Right renal cortex interstitium (tissue), 3 donors: ENCODE measurements around the gene GPA33. TPM values are rescaled to one million over a fixed set of nuclear protein-coding genes. Genes with fewer than 3 reads are reported as not detected.

Experiments
- DNase-seq, 3 donors: peaks; one replicate each; pipeline ENCODE4 v3.0.0-alpha.2; 2013; ENCODE audit warnings: low read depth in 3 of 3, low spot score in 2 of 3
- polyA plus RNA-seq, 3 donors: library from polyadenylated mRNA; unstranded; fragments of 120-200 nt; gene quantifications; one replicate each; pipeline ENCODE4 v1.2.1, GENCODE V29; 2013; ENCODE audit not compliant: insufficient read length in 3 of 3

GPA33 gene
- polyA plus RNA-seq, 3 donors: 1.1 to 1.8 (median 1.2) TPM

- DNase-seq: no peak
Observed at GRCh38 chr1:167118188-167118587, 28.0 kb upstream of the GPA33 start.

GRCh38 chr1:167117225-167117624 lies 27.0 kb upstream of the GPA33 start:
- no peak for DNase-seq

GRCh38 chr1:167116174-167116573 lies 26.0 kb upstream of the GPA33 start:
- no peak for DNase-seq

- DNase-seq: no peak
Observed at GRCh38 chr1:167115655-167116054, 25.5 kb upstream of the GPA33 start.

- DNase-seq: no peak
Observed at GRCh38 chr1:167114725-167115124, 24.5 kb upstream of the GPA33 start.

GRCh38 chr1:167111868-167112709 lies 21.9 kb upstream of the GPA33 start:
- DNase-seq: no peak

GRCh38 chr1:167110586-167110985 lies 20.4 kb upstream of the GPA33 start:
- no peak for DNase-seq

- no peak for DNase-seq
Observed at GRCh38 chr1:167109125-167109524, 18.9 kb upstream of the GPA33 start.

- no peak for DNase-seq
Observed at GRCh38 chr1:167107456-167107855, 17.3 kb upstream of the GPA33 start.

- no peak for DNase-seq
Observed at GRCh38 chr1:167106119-167106461, 15.9 kb upstream of the GPA33 start.

GRCh38 chr1:167105271-167106118 lies 15.3 kb upstream of the GPA33 start:
- DNase-seq: no peak

- no peak for DNase-seq
Observed at GRCh38 chr1:167104256-167104633, 14.1 kb upstream of the GPA33 start.

GRCh38 chr1:167102906-167103573 lies 12.9 kb upstream of the GPA33 start:
- no peak for DNase-seq

GRCh38 chr1:167101754-167102153 lies 11.6 kb upstream of the GPA33 start:
- no peak for DNase-seq

- DNase-seq: no peak
Observed at GRCh38 chr1:167100730-167101129, 10.6 kb upstream of the GPA33 start.

GRCh38 chr1:167099851-167100250 lies 9.7 kb upstream of the GPA33 start:
- no peak for DNase-seq

- no peak for DNase-seq
Observed at GRCh38 chr1:167095368-167095767, 5.2 kb upstream of the GPA33 start.

GRCh38 chr1:167094690-167095089 lies 4.5 kb upstream of the GPA33 start:
- no peak for DNase-seq

- no peak for DNase-seq
Observed at GRCh38 chr1:167093846-167094516, 3.8 kb upstream of the GPA33 start, which contains the start of gene STYXL2. Gene STYXL2 (plus strand): TSS chr1:167094075. CDS start chr1:167094850, 775 bp downstream.

GRCh38 chr1:167092653-167093052 lies 2.5 kb upstream of the GPA33 start:
- no peak for DNase-seq

GRCh38 chr1:167089939-167090313 lies 251 bp downstream of the GPA33 start:
- no peak for DNase-seq
